GM19240 (cell line): Measurements from ENCODE around the gene HCFC2.

Experiments used
- DNase-seq: peaks from one replicate; pipeline ENCODE4 v3.0.0; 2011; ENCODE audit warnings: low spot score; ENCODE audit not compliant: insufficient read length

The HCFC2 gene

GRCh38 chr12:104154286-104154685, 90.0 kb downstream of the HCFC2 start:
- DNase-seq = no peak

- no peak for DNase-seq
Measured at GRCh38 chr12:104154806-104155205, 90.5 kb downstream of the HCFC2 start.
